ENCODE results near the gene BAHD1. TPM values are rescaled to one million over a fixed set of nuclear protein-coding genes. Genes with fewer than 3 reads are reported as not detected.

The BAHD1 gene
- total RNA-seq, 1 experiment from 2014 or later: 6.0 TPM

DNA sequence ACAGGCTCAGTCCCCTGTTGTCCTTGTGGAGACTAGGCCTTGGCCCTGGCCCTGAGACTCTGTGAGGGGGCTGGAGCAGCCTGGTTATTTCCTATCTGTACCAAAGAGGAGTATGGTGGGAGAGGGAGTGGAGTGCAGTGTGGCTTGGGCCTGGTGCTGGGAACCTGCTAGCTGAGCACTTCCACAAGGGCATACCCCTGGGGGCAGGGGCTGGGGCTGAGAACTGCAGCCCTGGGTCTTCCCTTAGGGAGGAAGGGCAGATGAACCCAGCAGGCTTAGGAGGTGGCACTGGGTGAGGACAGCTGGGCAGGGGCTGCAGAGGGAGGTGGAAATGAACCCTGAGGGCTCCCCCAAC, 26.5 kb downstream of the BAHD1 start:
- no peak for DNase-seq (ENCODE audit: low spot score)

DNA sequence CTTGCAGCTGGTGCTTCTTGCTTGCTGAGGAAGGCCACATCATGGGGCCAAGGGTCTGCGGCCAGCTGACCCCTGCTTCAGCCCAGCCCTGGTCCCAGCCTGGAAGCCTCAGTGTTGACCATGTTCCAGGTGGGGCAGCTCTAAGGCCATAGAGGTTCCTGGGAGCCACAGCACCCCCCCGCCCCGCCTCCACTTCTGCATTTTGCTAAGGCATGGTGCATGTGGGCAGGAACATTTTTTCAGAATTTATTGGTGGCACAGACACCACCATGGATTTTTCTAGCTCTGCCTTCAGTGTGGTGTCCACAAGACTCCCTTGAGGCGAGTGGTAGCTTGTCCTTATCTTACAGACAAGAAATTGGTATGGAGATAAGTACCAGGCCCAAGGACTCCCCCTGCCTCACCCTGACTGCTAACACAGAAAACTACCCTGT, 28.2 kb downstream of the BAHD1 start:
- no peak for DNase-seq (ENCODE audit: low spot score)

DNA sequence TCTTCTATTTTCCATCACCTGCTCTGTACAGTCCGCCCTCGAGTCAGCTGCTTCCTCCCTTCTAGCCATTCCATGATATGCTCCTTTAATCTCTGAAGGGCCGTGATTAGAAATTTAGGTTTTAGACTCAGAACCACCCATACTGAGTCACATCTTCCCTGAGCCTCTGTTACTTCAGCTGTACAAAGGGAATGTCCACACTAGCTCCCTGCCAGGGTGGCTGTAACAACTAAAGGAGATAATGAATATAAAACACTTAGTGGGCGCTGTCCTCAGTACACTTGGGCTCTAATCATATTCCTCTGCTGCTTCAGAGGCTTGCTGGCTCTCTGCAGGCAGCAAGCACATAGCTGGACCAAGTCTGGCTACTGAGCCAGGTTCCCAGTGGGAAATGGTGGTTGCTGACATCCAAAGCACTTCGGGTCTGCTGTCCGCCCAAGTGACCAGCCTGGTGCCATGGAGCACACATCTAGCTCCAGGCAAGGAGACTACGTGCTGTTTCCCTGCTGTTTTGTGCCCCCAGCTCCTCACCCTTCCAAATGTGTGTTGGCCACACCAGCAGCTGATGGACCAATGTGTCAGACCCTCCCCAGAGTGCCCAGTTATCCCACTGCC, 29.1 kb downstream of the BAHD1 start:
- DNase-seq (ENCODE audit: low spot score): no peak

DNA sequence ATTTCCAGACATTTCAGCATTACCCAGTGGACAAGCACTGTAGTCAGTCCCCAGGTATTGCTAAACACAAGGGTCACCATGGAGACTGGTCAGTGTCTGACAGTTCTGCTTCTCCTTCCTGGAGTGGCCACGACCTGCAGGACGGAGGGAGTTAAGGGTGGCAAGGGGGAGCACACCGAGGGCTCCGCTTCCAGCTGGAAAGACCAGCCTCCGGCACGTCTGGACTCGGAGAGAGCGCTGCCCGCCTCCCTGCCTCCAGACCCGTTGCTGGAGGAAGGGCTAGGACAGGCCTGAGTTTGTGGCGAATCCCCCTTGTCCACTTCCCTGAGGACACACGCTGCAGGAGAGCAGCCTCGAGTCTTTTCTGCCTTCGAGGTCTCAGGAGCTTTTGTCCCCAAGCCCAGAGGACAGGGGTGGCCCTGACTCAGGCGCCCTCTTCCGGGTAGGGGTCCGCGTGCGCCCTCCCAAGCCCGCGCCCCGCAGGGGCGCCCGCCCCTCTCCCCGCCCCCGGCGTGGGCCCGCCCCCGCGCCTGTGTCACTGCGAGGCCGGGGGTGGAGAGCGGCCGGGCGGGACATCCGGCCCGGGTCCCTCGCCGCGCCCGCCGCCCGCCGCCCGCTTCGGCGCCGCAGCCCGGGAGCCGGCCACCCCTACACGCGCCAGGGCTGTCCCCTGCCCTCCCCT, 29.8 kb downstream of the BAHD1 start, which contains the start of gene CHST14:
Gene CHST14 (plus strand): TSS at position 562 of the 682 bp plus-strand sequence. CDS start 230 bp downstream, outside the sequence.
- DNase-seq (ENCODE audit: low spot score): no peak

DNA sequence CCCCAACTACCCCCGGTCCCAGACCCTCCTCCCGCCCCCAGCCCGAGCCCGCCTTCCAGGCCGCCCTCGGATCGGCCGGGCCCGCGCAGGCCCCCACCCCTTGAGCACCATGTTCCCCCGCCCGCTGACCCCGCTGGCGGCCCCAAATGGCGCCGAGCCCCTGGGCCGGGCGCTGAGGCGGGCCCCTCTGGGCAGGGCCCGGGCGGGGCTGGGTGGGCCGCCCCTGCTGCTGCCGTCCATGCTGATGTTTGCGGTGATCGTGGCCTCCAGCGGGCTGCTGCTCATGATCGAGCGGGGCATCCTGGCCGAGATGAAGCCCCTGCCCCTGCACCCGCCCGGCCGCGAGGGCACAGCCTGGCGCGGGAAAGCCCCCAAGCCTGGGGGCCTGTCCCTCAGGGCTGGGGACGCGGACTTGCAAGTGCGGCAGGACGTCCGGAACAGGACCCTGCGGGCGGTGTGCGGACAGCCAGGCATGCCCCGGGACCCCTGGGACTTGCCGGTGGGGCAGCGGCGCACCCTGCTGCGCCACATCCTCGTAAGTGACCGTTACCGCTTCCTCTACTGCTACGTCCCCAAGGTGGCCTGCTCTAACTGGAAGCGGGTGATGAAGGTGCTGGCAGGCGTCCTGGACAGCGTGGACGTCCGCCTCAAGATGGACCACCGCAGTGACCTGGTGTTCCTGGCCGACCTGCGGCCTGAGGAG, 30.5 kb downstream of the BAHD1 start:
- peak; percentile 15 for DNase-seq (ENCODE audit: low spot score)

DNA sequence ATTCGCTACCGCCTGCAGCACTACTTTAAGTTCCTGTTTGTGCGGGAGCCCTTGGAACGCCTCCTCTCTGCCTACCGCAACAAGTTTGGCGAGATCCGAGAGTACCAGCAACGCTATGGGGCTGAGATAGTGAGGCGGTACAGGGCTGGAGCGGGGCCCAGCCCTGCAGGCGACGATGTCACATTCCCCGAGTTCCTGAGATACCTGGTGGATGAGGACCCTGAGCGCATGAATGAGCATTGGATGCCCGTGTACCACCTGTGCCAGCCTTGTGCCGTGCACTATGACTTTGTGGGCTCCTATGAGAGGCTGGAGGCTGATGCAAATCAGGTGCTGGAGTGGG, 31.0 kb downstream of the BAHD1 start:
- DNase-seq (ENCODE audit: low spot score): no peak

DNA sequence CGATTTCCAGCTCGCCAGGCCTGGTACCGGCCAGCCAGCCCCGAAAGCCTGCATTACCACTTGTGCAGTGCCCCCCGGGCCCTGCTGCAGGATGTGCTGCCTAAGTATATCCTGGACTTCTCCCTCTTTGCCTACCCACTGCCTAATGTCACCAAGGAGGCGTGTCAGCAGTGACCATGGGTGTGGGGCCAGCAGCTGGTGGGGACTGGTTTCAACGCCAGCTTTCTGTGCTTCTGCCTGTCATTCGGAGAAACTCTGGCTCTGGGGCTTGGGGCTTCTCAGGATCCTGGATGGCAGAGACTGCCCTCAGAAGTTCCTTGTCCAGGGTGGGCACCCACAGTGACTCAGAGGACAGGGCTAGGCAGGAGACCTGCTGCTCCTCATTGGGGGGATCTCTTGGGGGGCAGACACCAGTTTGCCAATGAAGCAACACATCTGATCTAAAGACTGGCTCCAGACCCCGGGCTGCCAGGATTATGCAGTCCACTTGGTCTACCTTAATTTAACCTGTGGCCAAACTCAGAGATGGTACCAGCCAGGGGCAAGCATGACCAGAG, 31.5 kb downstream of the BAHD1 start:
- no peak for DNase-seq (ENCODE audit: low spot score)

DNA sequence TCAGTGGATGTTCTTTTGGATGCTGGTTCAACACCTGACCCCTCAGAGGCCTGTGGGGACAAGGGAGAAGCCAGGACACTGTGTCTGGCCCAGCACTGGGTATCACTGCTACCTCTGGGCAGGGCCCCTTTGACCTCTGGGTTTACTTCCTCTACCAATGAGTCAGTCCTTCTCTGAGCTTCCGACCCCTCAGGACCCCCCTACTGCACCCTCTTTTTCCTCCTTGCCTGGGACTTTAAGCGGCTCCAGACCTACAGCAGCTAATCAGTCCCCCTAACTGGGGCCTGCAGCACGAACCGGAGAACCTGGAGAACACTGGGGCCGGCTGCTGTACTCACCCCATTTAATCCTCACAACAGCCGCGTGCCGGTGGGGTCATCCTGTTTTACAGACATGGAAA, 33.8 kb downstream of the BAHD1 start:
- no peak for DNase-seq (ENCODE audit: low spot score)

DNA sequence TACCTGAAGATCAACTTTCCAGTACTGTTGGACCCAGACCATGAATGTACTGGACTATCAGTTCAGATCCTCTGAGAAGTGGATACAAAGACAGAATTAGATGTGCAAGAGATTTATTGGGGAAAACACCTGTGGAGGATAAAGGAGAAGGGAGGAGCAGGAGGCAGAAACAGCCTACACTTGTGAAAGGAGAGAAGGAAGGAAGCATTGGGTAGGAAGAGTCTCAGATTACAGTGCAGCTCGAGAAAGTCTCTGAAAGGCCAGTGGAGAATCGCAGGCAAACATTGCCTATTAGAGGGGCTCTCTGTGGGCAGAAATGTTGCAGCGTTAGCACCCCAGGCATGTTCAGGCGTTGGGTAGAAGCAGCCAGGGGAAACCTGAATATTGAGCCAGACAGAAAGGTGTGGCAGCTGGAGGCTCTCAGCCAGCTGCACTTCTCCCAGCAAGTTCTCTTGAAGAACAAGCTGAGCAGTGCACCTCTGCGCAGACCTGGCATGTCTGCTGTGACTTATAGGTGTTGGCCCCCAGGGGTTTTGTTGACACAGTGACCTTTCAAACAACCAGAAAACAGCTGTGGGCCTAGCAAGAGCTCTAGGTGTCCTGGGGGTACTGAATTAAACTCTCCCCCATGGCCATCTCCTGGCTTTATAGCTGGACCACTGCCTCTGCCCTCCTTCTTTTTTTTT, 37.0 kb downstream of the BAHD1 start:
- DNase-seq (ENCODE audit: low spot score): no peak

DNA sequence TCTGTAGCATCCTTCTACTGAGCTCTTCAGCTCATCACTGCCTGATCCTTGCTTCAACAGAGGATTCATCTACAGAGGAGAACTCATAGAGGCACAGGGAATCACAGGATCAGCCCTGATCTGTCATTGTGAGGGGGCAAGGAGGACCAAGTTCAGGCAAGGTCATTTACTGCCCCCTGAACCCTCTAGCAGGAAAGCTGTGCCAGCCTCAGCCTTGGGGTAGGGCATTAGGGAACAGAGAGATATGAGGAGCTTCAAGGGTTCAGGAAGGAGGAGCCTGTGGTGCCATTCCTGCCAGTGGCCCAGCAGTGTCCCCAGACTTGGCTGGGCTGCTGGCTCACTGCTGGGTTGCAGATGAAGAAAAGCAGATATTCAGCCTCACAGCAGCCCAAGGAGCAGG, 38.3 kb downstream of the BAHD1 start:
- no peak for DNase-seq (ENCODE audit: low spot score)

DNA sequence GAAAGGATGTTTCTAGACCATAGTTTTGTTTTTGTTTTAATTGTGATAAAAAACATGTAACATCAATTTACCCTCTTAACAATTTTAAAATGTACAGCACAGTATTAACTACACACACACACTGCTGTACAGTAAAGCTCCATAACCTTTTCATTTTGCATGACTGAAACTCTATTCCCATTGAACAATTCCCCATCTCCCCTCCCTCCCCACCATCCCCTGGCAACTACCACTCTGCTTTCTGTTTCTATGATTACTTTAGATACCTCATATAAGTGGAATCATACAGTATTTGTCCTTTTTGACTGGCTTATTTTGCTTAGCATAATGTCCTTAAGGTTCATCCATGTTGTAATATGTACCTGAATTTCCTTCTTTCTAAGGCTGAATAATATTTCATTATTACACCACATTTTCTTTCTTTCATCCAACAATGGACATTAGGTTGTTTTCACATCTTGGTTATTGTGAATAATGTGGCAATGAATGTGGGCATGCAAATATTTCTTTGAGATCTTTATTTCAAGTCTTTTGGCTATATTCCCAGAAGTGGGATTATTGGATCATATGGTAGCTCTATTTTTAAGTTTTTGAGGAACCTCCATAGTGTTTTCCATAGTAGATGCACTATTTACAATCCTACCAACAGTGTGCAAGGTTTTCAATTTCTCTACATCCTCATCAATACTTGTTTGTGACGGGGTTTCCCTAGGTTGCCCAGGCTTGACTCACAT, 40.8 kb downstream of the BAHD1 start:
- no peak for DNase-seq (ENCODE audit: low spot score)

DNA sequence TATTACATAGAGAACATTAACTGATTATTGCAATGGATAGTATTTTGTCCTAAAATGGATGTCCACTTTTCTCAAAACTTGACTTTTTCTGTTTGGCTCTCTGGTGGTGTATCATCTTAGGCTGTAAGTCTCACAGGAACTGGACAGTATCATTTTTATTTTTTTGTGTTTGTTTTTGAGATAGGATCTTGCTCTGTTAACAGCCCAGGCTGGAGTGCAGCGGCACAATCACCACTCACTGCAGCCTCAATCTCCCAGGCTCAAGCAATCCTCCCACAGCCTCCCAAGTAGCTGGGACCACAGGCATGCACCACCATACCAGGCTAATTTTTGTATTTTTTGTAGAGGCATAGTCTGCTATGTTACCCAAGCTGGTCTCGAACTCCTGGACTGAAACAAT, 43.2 kb downstream of the BAHD1 start:
- no peak for DNase-seq (ENCODE audit: low spot score)

DNA sequence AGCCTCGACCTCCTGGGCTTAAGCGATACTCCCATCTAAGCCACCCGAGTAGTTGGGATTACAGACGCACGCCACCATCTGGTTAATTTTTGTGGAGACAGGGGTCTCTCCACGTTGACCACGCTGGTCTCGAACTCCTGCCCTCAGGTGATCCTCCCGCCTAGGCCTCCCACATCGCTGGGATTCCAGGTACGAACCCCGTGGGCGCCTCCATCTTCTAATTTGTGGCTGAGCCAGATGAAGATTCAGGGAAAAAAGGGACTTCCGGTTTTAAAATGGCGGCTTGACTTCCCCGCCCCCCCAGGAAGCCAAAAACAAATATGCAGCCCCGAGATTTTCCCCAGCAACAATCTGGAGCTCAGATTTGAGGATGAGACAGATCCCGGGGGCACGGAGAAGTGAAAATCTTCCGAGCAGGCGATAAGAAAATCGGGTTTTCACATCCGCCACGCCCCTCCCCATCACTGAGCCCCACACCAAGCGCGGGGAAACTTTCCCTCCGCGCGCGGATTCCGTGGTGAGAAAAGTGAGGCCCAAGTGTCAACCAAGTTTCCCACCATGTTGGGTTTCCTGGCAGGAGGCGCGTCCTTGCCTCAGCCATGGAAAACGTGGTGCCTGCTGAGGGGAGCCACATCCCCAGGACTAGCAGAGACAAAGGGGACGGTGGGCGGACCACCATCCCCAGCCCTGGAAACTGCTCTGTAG, 45.5 kb downstream of the BAHD1 start:
- DNase-seq (ENCODE audit: low spot score): no peak

DNA sequence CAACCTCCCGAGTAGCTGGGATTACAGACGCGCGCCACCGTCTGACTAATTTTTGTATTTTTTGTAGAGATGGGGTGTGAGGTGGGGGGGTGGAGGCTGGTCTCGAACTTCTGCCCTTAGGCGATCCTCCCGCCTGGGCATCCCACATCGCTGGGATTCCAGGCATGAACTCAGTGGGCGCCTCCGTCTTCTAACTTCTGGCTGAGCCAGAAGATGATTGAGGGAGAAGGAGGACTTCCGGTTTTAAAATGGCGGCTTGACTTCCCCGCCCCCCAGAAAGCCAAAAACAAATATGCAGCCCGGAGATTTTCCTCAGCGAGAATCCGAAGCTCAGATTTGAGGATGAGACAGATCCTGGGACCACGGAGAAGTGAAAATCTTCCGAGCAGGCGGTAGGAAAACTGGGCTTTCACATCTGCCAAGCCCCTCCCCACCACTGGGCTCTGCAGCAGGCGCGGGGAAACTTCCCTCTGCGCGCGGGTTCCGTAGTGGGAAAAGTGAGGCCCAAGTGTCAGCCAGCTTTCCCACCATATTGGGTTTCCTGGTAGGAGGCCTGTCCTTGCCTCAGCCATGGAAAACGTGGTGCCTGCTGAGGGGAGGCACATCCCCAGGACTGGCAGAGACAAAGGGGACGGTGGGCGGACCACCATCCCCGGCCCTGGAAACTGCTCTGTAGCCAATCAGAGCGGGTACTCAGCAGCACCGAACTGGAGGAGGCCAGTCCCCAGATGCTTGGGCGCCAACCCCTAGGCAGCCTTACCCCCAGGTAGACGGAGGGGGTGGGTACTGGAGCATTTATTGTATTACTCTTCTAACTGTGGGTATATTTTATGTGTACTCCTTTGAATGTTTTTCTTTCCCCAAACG, 47.3 kb downstream of the BAHD1 start:
- no peak for DNase-seq (ENCODE audit: low spot score)

DNA sequence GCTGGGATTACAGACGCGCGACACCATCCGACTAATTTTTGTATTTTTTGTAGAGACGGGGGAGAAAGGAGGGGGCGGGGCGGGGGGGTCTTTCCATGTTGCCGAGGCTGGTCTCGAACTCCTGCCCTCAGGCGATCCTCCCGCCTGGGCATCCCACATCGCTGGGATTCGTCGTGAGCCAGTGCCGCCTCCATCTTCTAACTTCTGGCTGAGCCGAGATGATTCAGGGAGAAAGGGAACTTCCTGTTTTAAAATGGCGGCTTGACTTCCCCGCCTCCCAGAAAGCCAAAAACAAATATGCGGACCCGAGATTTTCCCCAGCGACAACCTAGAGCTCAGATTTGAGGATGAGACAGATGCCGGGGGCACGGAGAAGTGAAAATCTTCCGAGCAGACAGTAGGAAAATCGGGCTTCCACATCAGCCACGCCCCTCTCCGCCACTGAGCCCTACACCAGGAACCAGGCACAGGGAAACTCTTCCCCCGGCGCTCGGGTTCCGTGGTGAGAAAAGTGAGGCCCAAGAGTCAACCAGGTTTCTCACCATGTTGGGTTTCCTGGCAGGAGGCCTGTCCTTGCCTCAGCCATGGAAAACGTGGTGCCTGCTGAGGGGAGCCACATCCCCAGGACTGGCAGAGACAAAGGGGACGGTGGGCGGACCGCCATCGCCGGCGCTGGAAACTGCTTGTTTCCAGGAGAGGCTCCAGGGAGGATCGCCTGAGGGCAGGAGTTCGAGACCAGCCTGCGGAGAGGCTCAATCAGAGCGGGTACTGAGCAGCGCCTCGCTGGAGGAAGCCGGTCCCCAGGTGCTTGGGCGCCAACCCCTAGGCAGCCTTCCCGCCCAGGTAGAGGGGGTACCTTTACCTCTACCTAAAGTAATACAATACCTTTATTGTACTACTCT, 48.8 kb downstream of the BAHD1 start:
- DNase-seq (ENCODE audit: low spot score): no peak

DNA sequence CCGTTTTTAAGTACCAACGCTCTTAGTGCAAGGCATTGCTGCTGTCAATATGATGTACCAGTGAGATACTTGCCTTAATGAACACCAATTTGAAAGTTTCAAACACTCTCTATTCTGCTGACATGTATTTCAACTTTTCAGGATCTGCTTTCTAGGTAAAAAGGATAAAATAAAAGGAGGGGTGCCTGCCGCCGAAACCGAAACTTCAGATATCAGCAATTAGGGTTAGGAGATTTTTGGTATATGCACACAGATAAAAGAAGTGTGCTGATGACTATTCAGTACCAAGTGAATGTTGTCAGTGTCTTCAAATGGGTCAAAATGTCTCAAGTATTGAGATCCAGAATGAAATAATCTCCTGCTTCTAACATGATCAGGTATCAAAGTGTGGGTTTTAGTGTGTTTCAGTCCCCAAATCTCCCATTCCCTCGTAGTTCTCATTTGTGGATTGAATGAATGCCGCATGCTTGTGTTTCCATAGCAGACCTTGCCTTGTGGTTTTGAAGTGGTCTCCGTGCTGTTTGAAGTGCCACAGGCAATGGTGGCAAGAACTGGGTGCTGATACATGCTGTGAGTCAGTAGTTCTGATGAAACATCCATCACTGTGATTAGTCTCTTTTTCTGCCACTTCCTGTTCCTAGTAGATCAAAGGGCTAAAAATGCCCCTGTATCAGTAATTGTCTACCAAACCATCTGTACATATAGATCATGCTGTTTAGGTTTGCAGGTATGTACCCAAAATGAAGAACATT, 52.5 kb downstream of the BAHD1 start:
- DNase-seq (ENCODE audit: low spot score): no peak

DNA sequence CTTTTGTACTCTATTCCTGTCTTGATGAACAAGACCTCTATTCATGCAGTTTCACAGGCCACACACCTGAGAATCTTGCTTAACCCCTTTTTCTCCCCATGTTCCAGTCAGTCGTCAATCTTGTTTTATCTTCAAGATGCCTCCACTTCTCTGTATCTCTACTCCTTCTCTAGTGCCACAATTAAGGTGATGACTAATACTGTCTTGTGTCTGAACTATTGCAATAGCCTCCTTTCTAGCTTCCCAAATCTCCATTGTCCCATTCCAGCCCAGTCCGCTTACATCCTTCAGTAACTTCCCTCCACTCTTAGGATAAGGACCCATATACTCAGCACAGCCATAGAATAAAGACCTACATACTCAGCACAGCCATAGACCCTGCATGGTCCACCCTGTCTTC, 54.8 kb downstream of the BAHD1 start:
- DNase-seq (ENCODE audit: low spot score): no peak

DNA sequence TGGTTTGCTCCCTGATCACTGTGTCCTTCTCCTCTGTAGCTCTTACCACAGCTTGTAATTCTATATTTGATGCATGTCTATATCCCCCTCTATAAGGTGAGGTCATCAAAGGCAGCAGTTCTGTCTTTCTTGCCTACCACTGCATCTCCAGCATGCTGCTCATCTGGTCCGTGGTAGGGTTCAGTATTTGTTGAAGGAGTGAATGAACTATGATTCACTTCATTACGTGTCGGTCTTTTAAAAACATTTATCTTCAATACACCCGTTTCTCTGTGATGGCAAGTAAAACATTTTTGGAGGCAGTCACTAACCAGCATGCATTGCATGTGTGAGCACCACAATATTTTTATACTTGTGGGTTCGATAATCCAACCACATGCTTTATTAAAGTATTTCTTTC, 57.7 kb downstream of the BAHD1 start:
- peak; percentile 16 for DNase-seq (ENCODE audit: low spot score)
